Measurements from ENCODE around the gene FAM131B. TPM values are rescaled to one million over a fixed set of nuclear protein-coding genes. Genes with fewer than 3 reads are reported as not detected.

FAM131B gene
- total and polyA plus RNA-seq, 2 of the 8 experiments (the other 6 are each of a cell fraction or from before 2014, with no cell fraction given), result 23.1 to 38.2 TPM

GRCh38 chr7:143397710-143398530, 35.4 kb upstream of the FAM131B start (continued):
- TF ChIP-seq HDAC6 (IDR thresholded peaks at IDR 0.05; ENCODE audit: low read depth, low read length) (no peak), ATF3 (IDR thresholded peaks at IDR 0.05; ENCODE audit: insufficient read depth, low read depth, low read length) (no peak), RNF2 (IDR thresholded peaks at IDR 0.05; ENCODE audit: borderline replicate concordance, low read depth, low read length, missing control alignments, poor library complexity, severe bottlenecking) (no peak), HDAC2 (IDR thresholded peaks at IDR 0.05; ENCODE audit: borderline replicate concordance in 1 of 2, low read depth in 2 of 2, low read length in 2 of 2) (no peak), SUZ12 (IDR thresholded peaks at IDR 0.05; ENCODE audit: low read length) (no peak), GTF2F1 (IDR thresholded peaks at IDR 0.05; ENCODE audit: borderline replicate concordance, low read depth, low read length) (no peak), CTCF (IDR thresholded peaks at IDR 0.05; ENCODE audit: control extremely low read depth in 1 of 3, insufficient read depth in 1 of 3, low read depth in 1 of 3, low read length in 3 of 3) (no peak), NRF1 (IDR thresholded peaks at IDR 0.05; ENCODE audit: low read depth, low read length) (no peak), TAF7 (optimal IDR thresholded peaks at IDR 0.05; ENCODE audit: borderline replicate concordance, low read depth, low read length) (no peak), SP2 (IDR thresholded peaks at IDR 0.05; ENCODE audit: low read length) (no peak)
